HEK293 (cell line): Measurements from ENCODE around the gene TACC2.

Experiments used
- CTCF ChIA-PET: fragments of 350-600 bp; formaldehyde crosslinking; extraction: SDS; loops from one replicate; lab custom pipeline; 2021; ENCODE audit warnings: antibody characterized with exemption; lab: Yijun Ruan, JAX
- POLR2A ChIA-PET: fragments of 300-600 bp; formaldehyde crosslinking; extraction: SDS; loops from one replicate; lab custom pipeline; 2020; ENCODE audit warnings: antibody characterized with exemption, inconsistent platforms; lab: Yijun Ruan, JAX
- H3K27ac ChIP-seq: fragments of 200-500 bp; sonication (Bioruptor generic); 2 replicates; pipeline ENCODE4 v1.5.1; 2014; ENCODE audit warnings: low read depth, low read length, control low read depth, inconsistent platforms; ENCODE audit errors: extremely low read depth
- H3K36me3 ChIP-seq, 2 experiments: fragments of 200-500 bp in 1 of 2; sonication (Bioruptor generic) in 1 of 2; 1 replicate in 1 of 2; 2 replicates in 1 of 2; pipeline ENCODE4 v1.5.1; 2014 to 2017; ENCODE audit warnings: inconsistent platforms in 2 of 2, low read length in 2 of 2; ENCODE audit not compliant: control insufficient read depth in 2 of 2, insufficient read depth in 1 of 2
- H3K4me1 ChIP-seq: fragments of 200-500 bp; sonication (Bioruptor generic); 2 replicates; pipeline ENCODE4 v1.5.1; 2014; ENCODE audit warnings: mild to moderate bottlenecking, low read length, inconsistent platforms; ENCODE audit not compliant: control insufficient read depth, insufficient read depth
- H3K4me3 ChIP-seq: 2 replicates; pipeline ENCODE4 v1.5.1; 2011; ENCODE audit warnings: low read depth, mild to moderate bottlenecking, control low read depth, low read length, moderate library complexity
- H3K9me3 ChIP-seq: fragments of 200-500 bp; sonication (Bioruptor generic); 2 replicates; pipeline ENCODE4 v1.5.1; 2014; ENCODE audit warnings: low read depth, low read length, inconsistent platforms; ENCODE audit not compliant: control insufficient read depth, insufficient read depth
- GLIS2 ChIP-seq: fragments of 450-650 bp; formaldehyde crosslinking; IDR thresholded peaks from 2 replicates; pipeline ENCODE4 v1.5.1; 2016; ENCODE audit warnings: missing biosample characterization, missing genetic modification characterization
- IKZF3 ChIP-seq: fragments of 450-650 bp; IDR thresholded peaks from 2 replicates; pipeline ENCODE4 v1.5.0; 2018; ENCODE audit warnings: missing biosample characterization, mild to moderate bottlenecking, missing genetic modification characterization, moderate library complexity
- KLF1 ChIP-seq: fragments of 450-650 bp; formaldehyde crosslinking; IDR thresholded peaks from 2 replicates; pipeline ENCODE4 v1.5.1; 2016; ENCODE audit warnings: missing biosample characterization, missing genetic modification characterization
- KLF10 ChIP-seq: fragments of 450-650 bp; IDR thresholded peaks from 2 replicates; pipeline ENCODE4 v1.5.1; 2018; ENCODE audit warnings: missing biosample characterization, mild to moderate bottlenecking, missing genetic modification characterization
- KLF8 ChIP-seq: fragments of 450-650 bp; formaldehyde crosslinking; IDR thresholded peaks from 2 replicates; pipeline ENCODE4 v1.5.1; 2016; ENCODE audit warnings: missing biosample characterization, missing genetic modification characterization
- SCRT1 ChIP-seq: fragments of 450-650 bp; formaldehyde crosslinking; IDR thresholded peaks from 2 replicates; pipeline ENCODE4 v1.5.1; 2016; ENCODE audit warnings: missing biosample characterization, missing genetic modification characterization, borderline replicate concordance
- SCRT2 ChIP-seq: fragments of 450-650 bp; formaldehyde crosslinking; IDR thresholded peaks from 2 replicates; pipeline ENCODE4 v1.5.1; 2016; ENCODE audit warnings: missing biosample characterization, missing genetic modification characterization
- SP2 ChIP-seq: fragments of 450-650 bp; formaldehyde crosslinking; IDR thresholded peaks from 2 replicates; pipeline ENCODE4 v1.5.1; 2016; ENCODE audit warnings: missing biosample characterization, missing genetic modification characterization
- SP3 ChIP-seq: fragments of 450-650 bp; formaldehyde crosslinking; IDR thresholded peaks from 2 replicates; pipeline ENCODE4 v1.5.1; 2016; ENCODE audit warnings: missing biosample characterization, missing genetic modification characterization
- ZBTB17 ChIP-seq: fragments of 450-650 bp; formaldehyde crosslinking; IDR thresholded peaks from 2 replicates; pipeline ENCODE4 v1.5.1; 2016; ENCODE audit warnings: missing biosample characterization, missing genetic modification characterization
- ZBTB21 ChIP-seq: fragments of 450-650 bp; formaldehyde crosslinking; IDR thresholded peaks from 2 replicates; pipeline ENCODE4 v1.5.1; 2017; ENCODE audit warnings: missing biosample characterization, missing genetic modification characterization
- ZEB2 ChIP-seq: fragments of 450-650 bp; formaldehyde crosslinking; IDR thresholded peaks from 2 replicates; pipeline ENCODE4 v1.5.1; 2016; ENCODE audit warnings: missing biosample characterization, missing genetic modification characterization
- ZNF10 ChIP-seq: fragments of 450-650 bp; formaldehyde crosslinking; IDR thresholded peaks from 2 replicates; pipeline ENCODE4 v1.5.1; 2017; ENCODE audit warnings: missing biosample characterization, missing genetic modification characterization
- ZNF114 ChIP-seq: fragments of 450-650 bp; formaldehyde crosslinking; IDR thresholded peaks from 2 replicates; pipeline ENCODE4 v1.5.0; 2017; ENCODE audit warnings: missing biosample characterization, missing genetic modification characterization
- ZNF266 ChIP-seq: fragments of 450-650 bp; formaldehyde crosslinking; IDR thresholded peaks from 2 replicates; pipeline ENCODE4 v1.5.1; 2016; ENCODE audit warnings: missing biosample characterization, missing genetic modification characterization, low read depth
- ZNF311 ChIP-seq: fragments of 450-650 bp; formaldehyde crosslinking; IDR thresholded peaks from 2 replicates; pipeline ENCODE4 v1.5.1; 2017; ENCODE audit warnings: missing biosample characterization, missing genetic modification characterization, borderline replicate concordance
- ZNF335 ChIP-seq: fragments of 450-650 bp; formaldehyde crosslinking; conservative IDR thresholded peaks from 2 replicates; pipeline ENCODE4 v1.5.1; 2016; ENCODE audit warnings: missing biosample characterization, missing genetic modification characterization
- ZNF350 ChIP-seq: fragments of 450-650 bp; formaldehyde crosslinking; IDR thresholded peaks from 2 replicates; pipeline ENCODE4 v1.5.0; 2017; ENCODE audit warnings: missing biosample characterization, mild to moderate bottlenecking, missing genetic modification characterization
- ZNF558 ChIP-seq: fragments of 450-650 bp; formaldehyde crosslinking; IDR thresholded peaks from 2 replicates; pipeline ENCODE4 v1.5.1; 2016; ENCODE audit warnings: missing biosample characterization, missing genetic modification characterization
- ZNF600 ChIP-seq: fragments of 450-650 bp; formaldehyde crosslinking; IDR thresholded peaks from 2 replicates; pipeline ENCODE4 v1.5.1; 2016; ENCODE audit warnings: missing biosample characterization, missing genetic modification characterization
- ZNF629 ChIP-seq: fragments of 450-650 bp; formaldehyde crosslinking; IDR thresholded peaks from 2 replicates; pipeline ENCODE4 v1.5.1; 2017; ENCODE audit warnings: missing biosample characterization, missing genetic modification characterization
- ZNF776 ChIP-seq: fragments of 450-650 bp; formaldehyde crosslinking; IDR thresholded peaks from 2 replicates; pipeline ENCODE4 v1.5.0; 2017; ENCODE audit warnings: missing biosample characterization, missing genetic modification characterization, borderline replicate concordance
- ZNF792 ChIP-seq: fragments of 450-650 bp; formaldehyde crosslinking; IDR thresholded peaks from 2 replicates; pipeline ENCODE4 v1.5.1; 2016; ENCODE audit warnings: missing biosample characterization, missing genetic modification characterization
- ZSCAN23 ChIP-seq: fragments of 450-650 bp; formaldehyde crosslinking; IDR thresholded peaks from 2 replicates; pipeline ENCODE4 v1.5.1; 2016; ENCODE audit warnings: missing biosample characterization, missing genetic modification characterization
- ZXDB ChIP-seq: fragments of 450-650 bp; formaldehyde crosslinking; IDR thresholded peaks from 2 replicates; pipeline ENCODE4 v1.5.1; 2016; ENCODE audit warnings: missing biosample characterization, missing genetic modification characterization
- TF ChIP-seq, protein P1 (sequence below): fragments of 450-650 bp; formaldehyde crosslinking; IDR thresholded peaks from 2 replicates; pipeline ENCODE4 v1.5.1; 2016; ENCODE audit warnings: missing biosample characterization, missing genetic modification characterization
- TF ChIP-seq, protein P2 (sequence below): fragments of 450-650 bp; formaldehyde crosslinking; IDR thresholded peaks from 2 replicates; pipeline ENCODE4 v1.5.1; 2017; ENCODE audit warnings: missing biosample characterization, missing genetic modification characterization
- TF ChIP-seq, protein P3 (sequence below): fragments of 450-650 bp; formaldehyde crosslinking; IDR thresholded peaks from 2 replicates; pipeline ENCODE4 v1.5.1; 2016; ENCODE audit warnings: missing biosample characterization, missing genetic modification characterization
- TF ChIP-seq, protein P4 (sequence below): fragments of 450-650 bp; formaldehyde crosslinking; IDR thresholded peaks from 2 replicates; pipeline ENCODE4 v1.5.1; 2016; ENCODE audit warnings: missing biosample characterization, missing genetic modification characterization, low read depth
- TF ChIP-seq, protein P5 (sequence below): fragments of 450-650 bp; formaldehyde crosslinking; IDR thresholded peaks from 2 replicates; pipeline ENCODE4 v1.5.1; 2016; ENCODE audit warnings: missing biosample characterization, missing genetic modification characterization

The TACC2 gene

DNA sequence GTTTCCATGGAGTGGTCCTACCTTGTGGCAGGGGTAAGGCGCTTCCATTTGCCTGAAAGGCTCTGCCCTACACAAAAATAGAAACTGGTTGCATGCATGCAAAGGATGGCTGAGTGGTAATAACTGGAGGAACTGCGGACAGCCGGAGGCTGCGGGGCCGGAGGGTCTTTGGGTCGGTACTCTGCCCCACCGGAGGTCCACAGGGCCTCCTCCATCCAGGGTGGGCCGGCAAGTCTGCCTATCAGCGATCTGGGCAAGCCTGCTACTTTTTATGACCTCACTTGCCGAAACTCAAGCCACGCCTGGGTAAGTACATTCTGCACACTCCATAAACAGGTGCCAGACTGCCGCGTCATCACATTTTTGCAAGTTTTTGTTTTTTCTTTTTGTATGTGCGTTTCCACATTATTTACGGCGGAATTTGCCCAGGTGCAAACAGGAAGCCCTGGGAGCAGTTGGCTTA lies 30.0 kb downstream of the TACC2 start:
- no peaks in the 10 kb centered on the region for H3K36me3 ChIP-seq
- CTCF ChIA-PET, result interaction anchor here (1.0 to 1.3 kb wide), 2 partner anchors 38 to 44 kb away, joined by 3 to 4 read pairs; partner anchors contain the start of gene NSMCE4A
- POLR2A ChIA-PET, result no interaction called here
- peak; percentile 99 for TF ChIP-seq ZNF335 (tag by site-specific recombination)
- TF ChIP-seq ZSCAN23 (tag by site-specific recombination), result no peak
- TF ChIP-seq ZNF114 (tag by site-specific recombination), result no peak
- peak; percentile 31; the same call in 1 of the 2 replicates for TF ChIP-seq KLF8 (tag by site-specific recombination)
- peak; percentile 56 for TF ChIP-seq KLF1 (tag by site-specific recombination)
- peak; percentile 52; the same call in 1 of the 2 replicates for TF ChIP-seq ZXDB
- no peak for TF ChIP-seq ZNF266 (tag by site-specific recombination)
- peak; percentile 80; the same call in 1 of the 2 replicates for TF ChIP-seq ZBTB17 (tag by site-specific recombination)
- TF ChIP-seq ZNF600 (tag by site-specific recombination), result peak; percentile 67
- TF ChIP-seq ZNF311 (tag by site-specific recombination), result no peak
- peak; percentile 92 for TF ChIP-seq SCRT2 (tag by site-specific recombination)
- peak; percentile 52; the same call in 1 of the 2 replicates for TF ChIP-seq GLIS2 (tag by site-specific recombination)
- TF ChIP-seq ZNF792 (tag by site-specific recombination), result no peak
- peak; percentile 99; the same call in 1 of the 2 replicates for TF ChIP-seq ZNF350 (tag by site-specific recombination)
- TF ChIP-seq ZNF558 (tag by site-specific recombination), result peak; percentile 40; the same call in 1 of the 2 replicates
- TF ChIP-seq ZNF629 (tag by site-specific recombination), result peak; percentile 75
- TF ChIP-seq, protein P1, sequence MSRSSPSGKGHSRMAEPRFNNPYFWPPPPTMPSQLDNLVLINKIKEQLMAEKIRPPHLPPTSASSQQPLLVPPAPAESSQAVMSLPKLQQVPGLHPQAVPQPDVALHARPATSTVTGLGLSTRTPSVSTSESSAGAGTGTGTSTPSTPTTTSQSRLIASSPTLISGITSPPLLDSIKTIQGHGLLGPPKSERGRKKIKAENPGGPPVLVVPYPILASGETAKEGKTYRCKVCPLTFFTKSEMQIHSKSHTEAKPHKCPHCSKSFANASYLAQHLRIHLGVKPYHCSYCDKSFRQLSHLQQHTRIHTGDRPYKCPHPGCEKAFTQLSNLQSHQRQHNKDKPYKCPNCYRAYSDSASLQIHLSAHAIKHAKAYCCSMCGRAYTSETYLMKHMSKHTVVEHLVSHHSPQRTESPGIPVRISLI, result peak; percentile 45; the same call in 1 of the 2 replicates
- peak; percentile 80 for TF ChIP-seq SCRT1 (tag by site-specific recombination)
- peak; percentile 68 for TF ChIP-seq ZNF10 (tag by site-specific recombination)
- TF ChIP-seq KLF10 (tag by site-specific recombination), result 0 out of 2 replicates have a peak, but pooled peaks have one; percentile 5
- TF ChIP-seq, protein P2, sequence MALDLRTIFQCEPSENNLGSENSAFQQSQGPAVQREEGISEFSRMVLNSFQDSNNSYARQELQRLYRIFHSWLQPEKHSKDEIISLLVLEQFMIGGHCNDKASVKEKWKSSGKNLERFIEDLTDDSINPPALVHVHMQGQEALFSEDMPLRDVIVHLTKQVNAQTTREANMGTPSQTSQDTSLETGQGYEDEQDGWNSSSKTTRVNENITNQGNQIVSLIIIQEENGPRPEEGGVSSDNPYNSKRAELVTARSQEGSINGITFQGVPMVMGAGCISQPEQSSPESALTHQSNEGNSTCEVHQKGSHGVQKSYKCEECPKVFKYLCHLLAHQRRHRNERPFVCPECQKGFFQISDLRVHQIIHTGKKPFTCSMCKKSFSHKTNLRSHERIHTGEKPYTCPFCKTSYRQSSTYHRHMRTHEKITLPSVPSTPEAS (tag by site-specific recombination), result peak; percentile 58; the same call in 1 of the 2 replicates
- TF ChIP-seq, protein P3, sequence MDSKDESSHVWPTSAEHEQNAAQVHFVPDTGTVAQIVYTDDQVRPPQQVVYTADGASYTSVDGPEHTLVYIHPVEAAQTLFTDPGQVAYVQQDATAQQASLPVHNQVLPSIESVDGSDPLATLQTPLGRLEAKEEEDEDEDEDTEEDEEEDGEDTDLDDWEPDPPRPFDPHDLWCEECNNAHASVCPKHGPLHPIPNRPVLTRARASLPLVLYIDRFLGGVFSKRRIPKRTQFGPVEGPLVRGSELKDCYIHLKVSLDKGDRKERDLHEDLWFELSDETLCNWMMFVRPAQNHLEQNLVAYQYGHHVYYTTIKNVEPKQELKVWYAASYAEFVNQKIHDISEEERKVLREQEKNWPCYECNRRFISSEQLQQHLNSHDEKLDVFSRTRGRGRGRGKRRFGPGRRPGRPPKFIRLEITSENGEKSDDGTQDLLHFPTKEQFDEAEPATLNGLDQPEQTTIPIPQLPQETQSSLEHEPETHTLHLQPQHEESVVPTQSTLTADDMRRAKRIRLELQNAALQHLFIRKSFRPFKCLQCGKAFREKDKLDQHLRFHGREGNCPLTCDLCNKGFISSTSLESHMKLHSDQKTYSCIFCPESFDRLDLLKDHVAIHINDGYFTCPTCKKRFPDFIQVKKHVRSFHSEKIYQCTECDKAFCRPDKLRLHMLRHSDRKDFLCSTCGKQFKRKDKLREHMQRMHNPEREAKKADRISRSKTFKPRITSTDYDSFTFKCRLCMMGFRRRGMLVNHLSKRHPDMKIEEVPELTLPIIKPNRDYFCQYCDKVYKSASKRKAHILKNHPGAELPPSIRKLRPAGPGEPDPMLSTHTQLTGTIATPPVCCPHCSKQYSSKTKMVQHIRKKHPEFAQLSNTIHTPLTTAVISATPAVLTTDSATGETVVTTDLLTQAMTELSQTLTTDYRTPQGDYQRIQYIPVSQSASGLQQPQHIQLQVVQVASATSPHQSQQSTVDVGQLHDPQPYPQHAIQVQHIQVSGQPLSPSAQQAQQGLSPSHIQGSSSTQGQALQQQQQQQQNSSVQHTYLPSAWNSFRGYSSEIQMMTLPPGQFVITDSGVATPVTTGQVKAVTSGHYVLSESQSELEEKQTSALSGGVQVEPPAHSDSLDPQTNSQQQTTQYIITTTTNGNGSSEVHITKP (tag by site-specific recombination), result peak; percentile 98
- TF ChIP-seq ZNF776 (tag by site-specific recombination), result no peak
- peak; percentile 53; the same call in 1 of the 2 replicates for TF ChIP-seq SP3 (tag by site-specific recombination)
- TF ChIP-seq IKZF3 (tag by site-specific recombination), result no peak
- TF ChIP-seq SP2 (tag by site-specific recombination), result peak; percentile 52
- peak; percentile 54; the same call in 1 of the 2 replicates for TF ChIP-seq ZBTB21 (tag by site-specific recombination)
- TF ChIP-seq, protein P4, sequence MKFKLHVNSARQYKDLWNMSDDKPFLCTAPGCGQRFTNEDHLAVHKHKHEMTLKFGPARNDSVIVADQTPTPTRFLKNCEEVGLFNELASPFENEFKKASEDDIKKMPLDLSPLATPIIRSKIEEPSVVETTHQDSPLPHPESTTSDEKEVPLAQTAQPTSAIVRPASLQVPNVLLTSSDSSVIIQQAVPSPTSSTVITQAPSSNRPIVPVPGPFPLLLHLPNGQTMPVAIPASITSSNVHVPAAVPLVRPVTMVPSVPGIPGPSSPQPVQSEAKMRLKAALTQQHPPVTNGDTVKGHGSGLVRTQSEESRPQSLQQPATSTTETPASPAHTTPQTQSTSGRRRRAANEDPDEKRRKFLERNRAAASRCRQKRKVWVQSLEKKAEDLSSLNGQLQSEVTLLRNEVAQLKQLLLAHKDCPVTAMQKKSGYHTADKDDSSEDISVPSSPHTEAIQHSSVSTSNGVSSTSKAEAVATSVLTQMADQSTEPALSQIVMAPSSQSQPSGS (tag by site-specific recombination), result peak; percentile 82
- TF ChIP-seq, protein P5, sequence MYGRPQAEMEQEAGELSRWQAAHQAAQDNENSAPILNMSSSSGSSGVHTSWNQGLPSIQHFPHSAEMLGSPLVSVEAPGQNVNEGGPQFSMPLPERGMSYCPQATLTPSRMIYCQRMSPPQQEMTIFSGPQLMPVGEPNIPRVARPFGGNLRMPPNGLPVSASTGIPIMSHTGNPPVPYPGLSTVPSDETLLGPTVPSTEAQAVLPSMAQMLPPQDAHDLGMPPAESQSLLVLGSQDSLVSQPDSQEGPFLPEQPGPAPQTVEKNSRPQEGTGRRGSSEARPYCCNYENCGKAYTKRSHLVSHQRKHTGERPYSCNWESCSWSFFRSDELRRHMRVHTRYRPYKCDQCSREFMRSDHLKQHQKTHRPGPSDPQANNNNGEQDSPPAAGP, result peak; percentile 46; the same call in 1 of the 2 replicates
- peak; percentile 54; the same call in 1 of the 2 replicates for TF ChIP-seq ZEB2 (tag by site-specific recombination)
- H3K4me1 ChIP-seq, result no peaks in the 10 kb centered on the region
- H3K27ac ChIP-seq, result no peak overlapping the region; the same call in 1 of the 2 replicates
- peak overlapping the region; percentile 11 for H3K4me3 ChIP-seq
- no peaks in the 10 kb centered on the region for H3K9me3 ChIP-seq
